ENCODE measurements around the gene AFAP1. TPM values are rescaled to one million over a fixed set of nuclear protein-coding genes. Genes with fewer than 3 reads are reported as not detected.

The AFAP1 gene
- total and polyA plus RNA-seq, 2 of the 8 experiments (the other 6 are each of a cell fraction or from before 2014, with no cell fraction given), result 3.6 to 18.2 TPM

DNA sequence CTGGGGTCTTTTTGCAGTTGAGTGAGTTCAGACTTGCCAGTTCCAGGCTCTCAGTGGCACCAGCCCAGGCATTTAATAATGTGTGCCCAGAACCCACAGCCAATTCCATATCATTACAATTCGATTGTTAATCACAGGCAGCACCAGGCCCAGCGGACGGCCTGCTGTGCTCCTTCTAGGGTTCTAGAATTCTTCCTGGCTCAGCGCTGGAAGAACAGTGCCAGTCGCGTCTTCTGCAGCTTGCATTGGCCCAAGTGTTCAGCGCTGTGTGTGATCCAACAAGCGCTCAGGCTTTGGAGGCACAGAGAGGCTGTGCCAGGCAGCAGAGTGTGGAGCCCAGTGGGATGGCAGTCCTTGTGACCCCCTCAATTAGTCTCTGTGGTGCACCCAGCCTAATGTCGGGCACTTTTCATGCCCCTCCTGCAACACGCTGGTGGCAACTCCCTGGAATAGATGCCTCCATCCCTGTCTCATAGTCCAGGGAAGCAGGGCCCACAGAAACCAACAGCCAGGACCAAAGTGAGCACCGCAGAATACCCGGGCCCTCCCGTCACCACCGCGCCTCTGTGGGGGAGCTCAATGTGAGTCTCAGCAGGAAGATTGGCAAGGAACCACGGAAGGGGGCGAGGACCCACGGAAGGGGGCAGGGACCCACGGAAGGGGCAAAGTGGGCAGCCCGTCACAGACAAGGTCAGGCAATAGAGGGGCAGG is 193.2 kb downstream of the AFAP1 start (continued):
- TF ChIP-seq, protein P1, sequence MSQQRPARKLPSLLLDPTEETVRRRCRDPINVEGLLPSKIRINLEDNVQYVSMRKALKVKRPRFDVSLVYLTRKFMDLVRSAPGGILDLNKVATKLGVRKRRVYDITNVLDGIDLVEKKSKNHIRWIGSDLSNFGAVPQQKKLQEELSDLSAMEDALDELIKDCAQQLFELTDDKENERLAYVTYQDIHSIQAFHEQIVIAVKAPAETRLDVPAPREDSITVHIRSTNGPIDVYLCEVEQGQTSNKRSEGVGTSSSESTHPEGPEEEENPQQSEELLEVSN (IDR thresholded peaks at IDR 0.05), result no peak

Data from H1 (cell line).